DOHH2 (cell line): ENCODE measurements around the gene CCHCR1.
"Not testable (repeated sequence)": the region's sequence is repeated elsewhere in the genome, so short reads cannot be mapped to it uniquely, and the experiment has no call there.

ENCODE experiments used
- H3F3A ChIP-seq: fragments of 200-600 bp; sonication (generic), shearing (Covaris generic); 2 replicates; pipeline ENCODE4 v1.6.0; 2016; ENCODE audit warnings: antibody characterized with exemption, mild to moderate bottlenecking; ENCODE audit not compliant: control insufficient read depth, insufficient read depth
- H3K27ac ChIP-seq: fragments of 200-600 bp; sonication (generic); 2 replicates; pipeline ENCODE4 v1.5.1; 2014; ENCODE audit warnings: low read depth, mild to moderate bottlenecking, low read length, moderate library complexity
- H3K27me3 ChIP-seq: fragments of 200-600 bp; sonication (generic); 2 replicates; pipeline ENCODE4 v1.6.1; 2014; ENCODE audit warnings: mild to moderate bottlenecking, low read length, mixed read lengths; ENCODE audit not compliant: control insufficient read depth
- H3K36me3 ChIP-seq: fragments of 200-600 bp; sonication (generic); 2 replicates; pipeline ENCODE4 v1.6.1; 2014; ENCODE audit warnings: mild to moderate bottlenecking, low read length, moderate library complexity, mixed read lengths; ENCODE audit not compliant: control insufficient read depth
- H3K4me1 ChIP-seq: fragments of 200-600 bp; sonication (generic); 2 replicates; pipeline ENCODE4 v1.6.1; 2014; ENCODE audit warnings: mild to moderate bottlenecking, low read length, mixed read lengths; ENCODE audit not compliant: control insufficient read depth
- H3K4me2 ChIP-seq: fragments of 200-600 bp; sonication (generic); 2 replicates; pipeline ENCODE4 v1.6.0; 2014; ENCODE audit warnings: mild to moderate bottlenecking, low read length, moderate library complexity
- H3K4me3 ChIP-seq: fragments of 200-600 bp; sonication (generic); 2 replicates; pipeline ENCODE4 v1.5.1; 2014; ENCODE audit warnings: mild to moderate bottlenecking, low read length, mixed read lengths
- H3K79me2 ChIP-seq: fragments of 200-600 bp; sonication (generic); 2 replicates; pipeline ENCODE4 v1.6.1; 2014; ENCODE audit warnings: mild to moderate bottlenecking, low read length, mixed read lengths; ENCODE audit not compliant: control insufficient read depth
- H3K9me2 ChIP-seq: fragments of 200-600 bp; sonication (generic); replicated peaks from 2 replicates; pipeline ENCODE4 v1.6.1; 2014; ENCODE audit warnings: mild to moderate bottlenecking, low read length, mixed read lengths; ENCODE audit not compliant: control insufficient read depth
- H3K9me3 ChIP-seq: fragments of 200-600 bp; sonication (generic); 2 replicates; pipeline ENCODE4 v1.6.1; 2014; ENCODE audit warnings: antibody characterized with exemption, low read length, mixed read lengths; ENCODE audit not compliant: control insufficient read depth, insufficient read depth
- H4K20me1 ChIP-seq: fragments of 200-600 bp; sonication (generic); 2 replicates; pipeline ENCODE4 v1.6.0; 2014; ENCODE audit warnings: low read depth, mild to moderate bottlenecking, antibody characterized with exemption, low read length, moderate library complexity; ENCODE audit not compliant: control insufficient read depth, insufficient read depth
- EZH2phosphoT487 ChIP-seq: fragments of 200-600 bp; sonication (generic); IDR thresholded peaks from 2 replicates; pipeline ENCODE4 v1.6.1; 2017; ENCODE audit warnings: borderline replicate concordance, mild to moderate bottlenecking, antibody characterized with exemption, low read length, moderate library complexity, mixed read lengths
- TF ChIP-seq, protein P1 (sequence below): fragments of 200-600 bp; sonication (generic); IDR thresholded peaks from one replicate; pipeline ENCODE4 v1.5.1; 2014; ENCODE audit warnings: antibody characterized with exemption, mild to moderate bottlenecking, low read depth, low read length; ENCODE audit not compliant: poor library complexity, severe bottlenecking

CCHCR1 gene

GRCh38 chr6:31192431-31193105, 35.0 kb upstream of the CCHCR1 start:
- H4K20me1 ChIP-seq, H3K9me2 ChIP-seq, H3K36me3 ChIP-seq, H3K27me3 ChIP-seq, H3K4me2 ChIP-seq, H3F3A ChIP-seq, H3K9me3 ChIP-seq, H3K27ac ChIP-seq, H3K4me3 ChIP-seq: not testable (repeated sequence)
- peaks cover 12% of the 10 kb centered on the region for H3K79me2 ChIP-seq
- TF ChIP-seq, protein P1, sequence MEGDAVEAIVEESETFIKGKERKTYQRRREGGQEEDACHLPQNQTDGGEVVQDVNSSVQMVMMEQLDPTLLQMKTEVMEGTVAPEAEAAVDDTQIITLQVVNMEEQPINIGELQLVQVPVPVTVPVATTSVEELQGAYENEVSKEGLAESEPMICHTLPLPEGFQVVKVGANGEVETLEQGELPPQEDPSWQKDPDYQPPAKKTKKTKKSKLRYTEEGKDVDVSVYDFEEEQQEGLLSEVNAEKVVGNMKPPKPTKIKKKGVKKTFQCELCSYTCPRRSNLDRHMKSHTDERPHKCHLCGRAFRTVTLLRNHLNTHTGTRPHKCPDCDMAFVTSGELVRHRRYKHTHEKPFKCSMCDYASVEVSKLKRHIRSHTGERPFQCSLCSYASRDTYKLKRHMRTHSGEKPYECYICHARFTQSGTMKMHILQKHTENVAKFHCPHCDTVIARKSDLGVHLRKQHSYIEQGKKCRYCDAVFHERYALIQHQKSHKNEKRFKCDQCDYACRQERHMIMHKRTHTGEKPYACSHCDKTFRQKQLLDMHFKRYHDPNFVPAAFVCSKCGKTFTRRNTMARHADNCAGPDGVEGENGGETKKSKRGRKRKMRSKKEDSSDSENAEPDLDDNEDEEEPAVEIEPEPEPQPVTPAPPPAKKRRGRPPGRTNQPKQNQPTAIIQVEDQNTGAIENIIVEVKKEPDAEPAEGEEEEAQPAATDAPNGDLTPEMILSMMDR: peak; percentile 64
- peaks cover 21% of the 10 kb centered on the region for H3K4me1 ChIP-seq

GRCh38 chr6:31190488-31190887, 32.9 kb upstream of the CCHCR1 start:
- Histone ChIP-seq H3K9me3 (no peaks in the 10 kb centered on the region), H3K4me1 (peaks cover 16% of the 10 kb centered on the region), H3K79me2 (peaks cover 3% of the 10 kb centered on the region; the same call in 1 of the 2 replicates), H3K36me3 (0 out of 2 replicates have a peak, but pooled peaks cover 2% of the 10 kb centered on the region), H4K20me1 (no peaks in the 10 kb centered on the region), H3K4me2 (no peak overlapping the region), H3K9me2 (no peaks in the 10 kb centered on the region), H3F3A (peaks cover 7% of the 10 kb centered on the region; the same call in 1 of the 2 replicates), H3K27me3 (no peaks in the 10 kb centered on the region), H3K27ac (no peak overlapping the region), H3K4me3 (no peak overlapping the region)
- TF ChIP-seq, protein P1: no peak

- H4K20me1 ChIP-seq, H3K79me2 ChIP-seq, H3K4me2 ChIP-seq, H3K4me3 ChIP-seq, H3K27me3 ChIP-seq, H3K9me3 ChIP-seq, H3K27ac ChIP-seq, H3K36me3 ChIP-seq, H3K9me2 ChIP-seq, H3F3A ChIP-seq: not testable (repeated sequence)
- peaks cover 12% of the 10 kb centered on the region for H3K4me1 ChIP-seq
These were observed 31.6 kb upstream of the CCHCR1 start for GRCh38 chr6:31189223-31189622.

DNA sequence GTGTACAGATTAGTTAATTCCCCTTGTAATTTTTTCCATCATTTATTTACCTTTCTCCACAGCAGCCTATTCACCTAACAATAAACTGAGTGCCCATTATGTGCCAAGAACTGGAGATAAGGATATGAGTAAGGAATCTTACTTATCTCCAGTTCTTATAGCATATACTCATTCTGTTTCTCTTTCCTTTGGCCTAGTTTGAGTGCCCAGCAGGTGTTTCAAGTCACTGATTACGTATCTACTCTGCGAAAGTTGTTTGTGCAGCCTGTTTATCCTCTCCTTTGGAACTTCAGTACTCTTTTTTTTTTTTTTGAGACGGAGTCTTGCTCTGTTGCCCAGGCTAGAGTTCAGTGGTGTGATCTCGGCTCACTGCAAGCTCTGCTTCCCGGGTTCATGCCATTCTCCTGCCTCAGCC, 30.2 kb upstream of the CCHCR1 start:
- Histone ChIP-seq H3K9me3 (no peaks in the 10 kb centered on the region), H3K4me1 (peaks cover 11% of the 10 kb centered on the region), H3K27me3 (no peaks in the 10 kb centered on the region), H3K36me3 (no peaks in the 10 kb centered on the region), H3K4me2 (no peak overlapping the region), H4K20me1 (no peaks in the 10 kb centered on the region), H3K79me2 (no peaks in the 10 kb centered on the region), H3F3A (no peaks in the 10 kb centered on the region), H3K27ac (no peak overlapping the region), H3K4me3 (no peak overlapping the region), H3K9me2 (no peaks in the 10 kb centered on the region)
- TF ChIP-seq, protein P1: no peak
- TF ChIP-seq EZH2phosphoT487: no peak
